SK-N-SH treated with all-trans-retinoic acid at 6 μM for 48 hours (cell line): Measurements from ENCODE around the gene FCHO2.

Experiments
- ATAC-seq: fragments of 200-7000 bp; cut with Tn5 transposase; 3 replicates; pipeline ENCODE4 v1.9.1; 2020; ENCODE audit warnings: mild to moderate bottlenecking, moderate library complexity
- CREB5 ChIP-seq: fragments of 250-450 bp; sonication (Bioruptor Pico); IDR thresholded peaks from 2 replicates; pipeline ENCODE4 v1.5.1; 2020; ENCODE audit warnings: low read depth, mild to moderate bottlenecking, moderate library complexity
- ESRRG ChIP-seq: fragments of 250-450 bp; sonication (Bioruptor Pico); IDR thresholded peaks from 2 replicates; pipeline ENCODE4 v1.6.1; 2021; ENCODE audit warnings: mild to moderate bottlenecking
- GLIS3 ChIP-seq: fragments of 250-450 bp; sonication (Bioruptor Pico); IDR thresholded peaks from 2 replicates; pipeline ENCODE4 v1.5.0; 2020; ENCODE audit warnings: mild to moderate bottlenecking, moderate library complexity
- ISL1 ChIP-seq: fragments of 250-450 bp; sonication (Bioruptor Pico); IDR thresholded peaks from 2 replicates; pipeline ENCODE4 v2.1.2; 2022; ENCODE audit warnings: mild to moderate bottlenecking, moderate library complexity
- OSR1 ChIP-seq: fragments of 250-450 bp; sonication (Bioruptor Pico); IDR thresholded peaks from 2 replicates; pipeline ENCODE4 v1.8.0; 2022; ENCODE audit warnings: moderate library complexity, mild to moderate bottlenecking, inconsistent platforms
- PPARA ChIP-seq: fragments of 250-450 bp; sonication (Bioruptor Pico); IDR thresholded peaks from 2 replicates; pipeline ENCODE4 v1.5.0; 2020; ENCODE audit warnings: mild to moderate bottlenecking, borderline replicate concordance
- SNAI2 ChIP-seq: fragments of 250-450 bp; sonication (Bioruptor Pico); IDR thresholded peaks from 2 replicates; pipeline ENCODE4 v1.5.0; 2020; ENCODE audit warnings: mild to moderate bottlenecking, moderate library complexity
- TCF4 ChIP-seq: fragments of 250-450 bp; sonication (Bioruptor Pico); IDR thresholded peaks from 2 replicates; pipeline ENCODE4 v1.8.0; 2021; ENCODE audit warnings: mild to moderate bottlenecking, moderate library complexity, borderline replicate concordance
- TOX ChIP-seq: fragments of 250-450 bp; sonication (Bioruptor Pico); IDR thresholded peaks from 2 replicates; pipeline ENCODE4 v1.8.0; 2021; ENCODE audit warnings: mild to moderate bottlenecking, moderate library complexity, borderline replicate concordance
- TSHZ2 ChIP-seq: fragments of 250-450 bp; sonication (Bioruptor Pico); IDR thresholded peaks from 2 replicates; pipeline ENCODE4 v1.5.0; 2020; ENCODE audit warnings: mild to moderate bottlenecking, moderate library complexity
- ZC3H10 ChIP-seq: fragments of 250-450 bp; sonication (Bioruptor Pico); IDR thresholded peaks from 2 replicates; pipeline ENCODE4 v1.5.1; 2021; ENCODE audit warnings: mild to moderate bottlenecking, moderate library complexity
- ZFP3 ChIP-seq: fragments of 250-450 bp; sonication (Bioruptor Pico); IDR thresholded peaks from 2 replicates; pipeline ENCODE4 v1.5.0; 2020; ENCODE audit warnings: mild to moderate bottlenecking, moderate library complexity
- ZFP30 ChIP-seq: fragments of 450-650 bp; formaldehyde crosslinking; IDR thresholded peaks from 2 replicates; pipeline ENCODE4 v1.5.0; 2022; ENCODE audit warnings: mild to moderate bottlenecking, moderate library complexity
- ZNF565 ChIP-seq: fragments of 450-650 bp; formaldehyde crosslinking; conservative IDR thresholded peaks from 2 replicates; pipeline ENCODE4 v1.5.0; 2020; ENCODE audit warnings: low read depth, mild to moderate bottlenecking, moderate library complexity
- ZNF70 ChIP-seq: fragments of 450-650 bp; formaldehyde crosslinking; IDR thresholded peaks from 2 replicates; pipeline ENCODE4 v1.5.0; 2020; ENCODE audit warnings: mild to moderate bottlenecking, moderate library complexity
- TF ChIP-seq, protein P1 (sequence below): fragments of 250-450 bp; sonication (Bioruptor Pico); IDR thresholded peaks from 2 replicates; pipeline ENCODE4 v1.5.1; 2021; ENCODE audit warnings: mild to moderate bottlenecking, moderate library complexity
- TF ChIP-seq, protein P2 (sequence below): fragments of 250-450 bp; sonication (Bioruptor Pico); IDR thresholded peaks from 2 replicates; pipeline ENCODE4 v1.8.0; 2021; ENCODE audit warnings: low read depth, mild to moderate bottlenecking, moderate library complexity, borderline replicate concordance
- TF ChIP-seq, protein P3 (sequence below): fragments of 250-450 bp; sonication (Bioruptor Pico); IDR thresholded peaks from 2 replicates; pipeline ENCODE4 v1.8.0; 2020; ENCODE audit warnings: mild to moderate bottlenecking, moderate library complexity, borderline replicate concordance

FCHO2 gene

DNA sequence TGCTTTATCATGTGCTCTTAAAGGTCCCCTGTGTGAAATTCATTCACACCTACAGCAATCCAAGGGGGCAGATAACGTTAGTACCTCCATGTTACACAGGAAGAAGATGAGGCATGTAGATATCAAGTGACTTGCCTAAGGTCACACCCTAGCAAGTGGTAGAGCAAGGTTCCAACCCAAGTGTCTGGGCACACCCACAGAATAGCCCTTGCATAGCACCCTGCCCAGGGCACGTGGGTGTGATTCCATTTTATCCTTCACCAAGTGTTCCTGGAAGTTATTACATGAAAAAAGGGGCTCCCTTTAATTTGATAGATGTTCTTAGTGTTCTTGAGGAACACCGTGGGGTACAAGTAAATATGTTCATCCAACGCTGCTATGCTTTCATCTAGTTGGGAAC, 169.4 kb downstream of the FCHO2 start:
- TF ChIP-seq ESRRG (CRISPR knock-in tag) (no peak), TOX (no peak), ZFP3 (CRISPR knock-in tag) (no peak), ZNF565 (CRISPR knock-in tag) (no peak), TSHZ2 (CRISPR knock-in tag) (no peak), GLIS3 (CRISPR knock-in tag) (no peak)
- TF ChIP-seq, protein P1, sequence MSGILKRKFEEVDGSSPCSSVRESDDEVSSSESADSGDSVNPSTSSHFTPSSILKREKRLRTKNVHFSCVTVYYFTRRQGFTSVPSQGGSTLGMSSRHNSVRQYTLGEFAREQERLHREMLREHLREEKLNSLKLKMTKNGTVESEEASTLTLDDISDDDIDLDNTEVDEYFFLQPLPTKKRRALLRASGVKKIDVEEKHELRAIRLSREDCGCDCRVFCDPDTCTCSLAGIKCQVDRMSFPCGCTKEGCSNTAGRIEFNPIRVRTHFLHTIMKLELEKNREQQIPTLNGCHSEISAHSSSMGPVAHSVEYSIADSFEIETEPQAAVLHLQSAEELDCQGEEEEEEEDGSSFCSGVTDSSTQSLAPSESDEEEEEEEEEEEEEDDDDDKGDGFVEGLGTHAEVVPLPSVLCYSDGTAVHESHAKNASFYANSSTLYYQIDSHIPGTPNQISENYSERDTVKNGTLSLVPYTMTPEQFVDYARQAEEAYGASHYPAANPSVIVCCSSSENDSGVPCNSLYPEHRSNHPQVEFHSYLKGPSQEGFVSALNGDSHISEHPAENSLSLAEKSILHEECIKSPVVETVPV: no peak
- ATAC-seq: no peak

GRCh38 chr5:73126381-73126780, 170.5 kb downstream of the FCHO2 start:
- ATAC-seq: no peak
- TF ChIP-seq, protein P2, sequence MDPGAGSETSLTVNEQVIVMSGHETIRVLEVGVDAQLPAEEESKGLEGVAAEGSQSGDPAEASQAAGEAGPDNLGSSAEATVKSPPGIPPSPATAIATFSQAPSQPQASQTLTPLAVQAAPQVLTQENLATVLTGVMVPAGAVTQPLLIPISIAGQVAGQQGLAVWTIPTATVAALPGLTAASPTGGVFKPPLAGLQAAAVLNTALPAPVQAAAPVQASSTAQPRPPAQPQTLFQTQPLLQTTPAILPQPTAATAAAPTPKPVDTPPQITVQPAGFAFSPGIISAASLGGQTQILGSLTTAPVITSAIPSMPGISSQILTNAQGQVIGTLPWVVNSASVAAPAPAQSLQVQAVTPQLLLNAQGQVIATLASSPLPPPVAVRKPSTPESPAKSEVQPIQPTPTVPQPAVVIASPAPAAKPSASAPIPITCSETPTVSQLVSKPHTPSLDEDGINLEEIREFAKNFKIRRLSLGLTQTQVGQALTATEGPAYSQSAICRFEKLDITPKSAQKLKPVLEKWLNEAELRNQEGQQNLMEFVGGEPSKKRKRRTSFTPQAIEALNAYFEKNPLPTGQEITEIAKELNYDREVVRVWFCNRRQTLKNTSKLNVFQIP (CRISPR knock-in tag): no peak
- no peak for TF ChIP-seq TOX
- TF ChIP-seq TSHZ2 (CRISPR knock-in tag): no peak
- no peak for TF ChIP-seq OSR1 (CRISPR knock-in tag)
- TF ChIP-seq, protein P3, sequence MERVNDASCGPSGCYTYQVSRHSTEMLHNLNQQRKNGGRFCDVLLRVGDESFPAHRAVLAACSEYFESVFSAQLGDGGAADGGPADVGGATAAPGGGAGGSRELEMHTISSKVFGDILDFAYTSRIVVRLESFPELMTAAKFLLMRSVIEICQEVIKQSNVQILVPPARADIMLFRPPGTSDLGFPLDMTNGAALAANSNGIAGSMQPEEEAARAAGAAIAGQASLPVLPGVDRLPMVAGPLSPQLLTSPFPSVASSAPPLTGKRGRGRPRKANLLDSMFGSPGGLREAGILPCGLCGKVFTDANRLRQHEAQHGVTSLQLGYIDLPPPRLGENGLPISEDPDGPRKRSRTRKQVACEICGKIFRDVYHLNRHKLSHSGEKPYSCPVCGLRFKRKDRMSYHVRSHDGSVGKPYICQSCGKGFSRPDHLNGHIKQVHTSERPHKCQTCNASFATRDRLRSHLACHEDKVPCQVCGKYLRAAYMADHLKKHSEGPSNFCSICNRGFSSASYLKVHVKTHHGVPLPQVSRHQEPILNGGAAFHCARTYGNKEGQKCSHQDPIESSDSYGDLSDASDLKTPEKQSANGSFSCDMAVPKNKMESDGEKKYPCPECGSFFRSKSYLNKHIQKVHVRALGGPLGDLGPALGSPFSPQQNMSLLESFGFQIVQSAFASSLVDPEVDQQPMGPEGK (CRISPR knock-in tag): no peak

- ATAC-seq: no peak
Observed at GRCh38 chr5:73126957-73127356, 171.1 kb downstream of the FCHO2 start.

DNA sequence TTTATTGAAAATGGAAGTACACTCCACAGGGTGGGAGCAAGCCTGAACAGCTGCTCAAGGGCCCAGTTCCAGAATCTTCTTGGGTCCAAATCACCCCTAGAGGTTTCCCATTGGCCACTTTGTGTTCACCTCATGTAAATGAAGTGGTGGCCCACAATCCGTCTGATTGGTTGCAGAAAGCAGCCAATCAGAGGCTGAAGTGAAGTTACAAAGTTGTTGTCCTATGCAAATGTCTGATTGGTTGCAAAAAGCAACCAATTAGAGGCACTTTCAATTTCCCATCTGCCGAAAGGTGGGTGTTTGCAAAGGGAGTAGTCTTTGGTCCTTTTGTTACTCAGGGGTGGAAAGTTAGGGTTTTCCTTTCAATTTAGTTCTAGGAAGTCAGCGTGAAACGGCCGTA, 173.3 kb downstream of the FCHO2 start:
- no peak for ATAC-seq
- no peak for TF ChIP-seq PPARA (CRISPR knock-in tag)
- no peak for TF ChIP-seq ZFP30 (CRISPR knock-in tag)
- TF ChIP-seq OSR1 (CRISPR knock-in tag): no peak
- TF ChIP-seq, protein P3 (CRISPR knock-in tag): no peak
- TF ChIP-seq, protein P2 (CRISPR knock-in tag): no peak
- TF ChIP-seq TCF4 (CRISPR knock-in tag): no peak
- TF ChIP-seq CREB5 (CRISPR knock-in tag): no peak
- TF ChIP-seq ESRRG (CRISPR knock-in tag): no peak
- TF ChIP-seq ISL1: no peak
- TF ChIP-seq ZNF70 (CRISPR knock-in tag): no peak

More at GRCh38 chr5:73126957-73127356, 171.1 kb downstream of the FCHO2 start:
- TF ChIP-seq, protein P1: no peak
- TF ChIP-seq ZC3H10 (CRISPR knock-in tag) (no peak), SNAI2 (no peak), GLIS3 (CRISPR knock-in tag) (no peak)
